Hematopoietic multipotent progenitor cell treated with erythropoietin and hydrocortisone succinate and interleukin-3 and kit ligand, for 15 days (in vitro differentiated cells): ENCODE data around the gene NXPH3.
"Not testable (repeated sequence)": the region's sequence is repeated elsewhere in the genome, so short reads cannot be mapped to it uniquely, and the experiment has no call there.

Experiments used
- DNase-seq: peaks from one replicate; pipeline ENCODE4 v3.0.0-alpha.2; 2015; ENCODE audit warnings: low spot score

Gene NXPH3

GRCh38 chr17:49575679-49576087 lies at the start of gene NXPH3:
Gene NXPH3 (plus strand): TSS chr17:49575871. CDS start chr17:49576220, 349 bp downstream.
- DNase-seq = peak; percentile 58

DNA sequence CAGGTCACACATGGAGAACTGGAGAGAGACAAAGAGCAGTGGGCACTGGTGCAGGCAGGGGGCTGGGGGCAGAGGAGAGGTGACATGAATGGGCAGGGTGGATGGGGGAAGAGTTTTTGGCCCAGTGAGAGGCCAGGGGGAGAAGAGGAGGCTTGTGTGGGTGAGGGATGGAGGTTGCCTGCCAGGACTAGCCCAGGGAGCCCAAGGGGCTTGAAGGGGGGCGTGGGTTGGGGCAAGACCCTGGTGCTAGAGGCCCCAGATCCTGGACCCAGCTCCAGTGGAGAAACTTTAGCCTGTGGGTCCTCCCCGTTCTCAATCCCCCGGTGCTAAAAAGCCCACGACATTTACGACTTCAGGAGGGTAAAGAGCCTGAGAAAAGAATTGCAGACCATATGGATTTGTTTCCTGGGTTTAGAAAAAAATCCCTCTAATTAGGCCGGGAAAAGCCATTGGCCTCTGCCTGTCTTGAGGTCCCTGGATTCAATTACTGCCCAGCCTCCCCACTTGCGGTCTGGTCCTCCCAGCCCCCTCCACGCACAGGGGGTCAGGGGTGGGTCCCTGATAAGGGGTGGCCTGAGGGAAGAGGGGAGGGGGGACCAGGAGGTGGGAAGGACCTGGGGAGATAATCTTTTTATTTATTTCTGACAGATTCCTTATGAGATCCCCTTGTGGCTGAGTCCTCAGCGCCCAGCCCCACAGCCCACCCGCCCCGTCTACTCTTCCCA lies 47.6 kb upstream of the NXPH3 start:
- no peak for DNase-seq

DNA sequence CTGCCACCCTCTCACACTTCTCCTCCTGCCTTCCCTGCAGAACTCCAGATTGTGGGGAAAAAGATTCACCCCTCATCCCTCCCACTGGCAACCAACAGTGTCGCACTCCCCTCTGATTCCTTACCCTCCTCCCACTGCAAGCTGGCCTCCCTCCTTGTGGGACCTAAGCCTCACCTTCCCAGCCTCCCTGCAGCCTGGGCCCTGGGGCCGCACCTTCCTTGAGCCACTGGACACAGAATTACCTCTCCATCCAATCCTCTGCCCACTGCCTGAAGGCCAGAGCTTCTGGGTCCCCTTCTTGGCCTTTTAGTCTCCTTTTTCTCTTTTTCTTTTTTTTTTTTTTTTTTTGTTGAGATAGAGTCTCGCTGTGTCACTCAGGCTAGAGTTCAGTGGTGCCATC lies 46.7 kb upstream of the NXPH3 start:
- no peak for DNase-seq

DNA sequence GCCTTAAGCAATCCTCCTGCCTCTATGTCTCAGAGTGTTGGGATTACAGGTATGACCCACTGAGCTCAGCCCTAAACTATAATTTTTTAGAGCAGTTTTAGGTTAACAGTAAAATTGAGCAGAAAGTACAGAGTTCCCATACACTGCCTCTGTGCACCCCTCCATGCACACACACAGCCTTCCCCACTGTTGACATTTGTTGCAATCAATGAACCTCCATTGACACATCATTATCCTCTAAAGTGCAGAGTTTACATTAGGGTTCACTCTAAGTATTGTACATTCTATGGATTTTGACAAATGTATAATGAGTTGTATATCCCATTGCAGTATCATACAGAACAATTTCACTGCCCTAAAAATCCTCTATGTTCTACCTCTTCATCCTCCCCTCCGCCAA lies 45.6 kb upstream of the NXPH3 start:
- no peak for DNase-seq

DNA sequence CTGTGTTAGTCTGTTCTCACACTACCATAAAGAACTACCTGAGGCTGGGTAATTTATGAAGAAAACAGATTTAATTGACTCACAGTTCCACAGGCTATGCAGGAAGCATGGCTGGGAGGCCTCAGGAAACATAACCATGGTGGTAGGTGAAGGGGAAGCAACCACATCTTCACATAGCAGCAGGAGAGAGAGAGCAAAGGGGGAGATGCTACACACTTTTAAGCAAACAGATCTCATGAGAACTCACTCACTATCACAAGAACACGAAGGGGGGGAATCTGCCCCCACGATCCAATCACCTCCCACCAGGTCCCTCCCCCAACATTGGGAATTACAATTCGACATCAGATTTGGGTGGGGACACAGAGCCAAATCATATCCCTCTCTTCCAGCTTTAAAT lies 31.8 kb upstream of the NXPH3 start:
- no peak for DNase-seq

- no peak for DNase-seq
Measured at GRCh38 chr17:49545007-49545660, 30.5 kb upstream of the NXPH3 start.

GRCh38 chr17:49545806-49546545 lies 29.7 kb upstream of the NXPH3 start:
- DNase-seq = no peak

DNA sequence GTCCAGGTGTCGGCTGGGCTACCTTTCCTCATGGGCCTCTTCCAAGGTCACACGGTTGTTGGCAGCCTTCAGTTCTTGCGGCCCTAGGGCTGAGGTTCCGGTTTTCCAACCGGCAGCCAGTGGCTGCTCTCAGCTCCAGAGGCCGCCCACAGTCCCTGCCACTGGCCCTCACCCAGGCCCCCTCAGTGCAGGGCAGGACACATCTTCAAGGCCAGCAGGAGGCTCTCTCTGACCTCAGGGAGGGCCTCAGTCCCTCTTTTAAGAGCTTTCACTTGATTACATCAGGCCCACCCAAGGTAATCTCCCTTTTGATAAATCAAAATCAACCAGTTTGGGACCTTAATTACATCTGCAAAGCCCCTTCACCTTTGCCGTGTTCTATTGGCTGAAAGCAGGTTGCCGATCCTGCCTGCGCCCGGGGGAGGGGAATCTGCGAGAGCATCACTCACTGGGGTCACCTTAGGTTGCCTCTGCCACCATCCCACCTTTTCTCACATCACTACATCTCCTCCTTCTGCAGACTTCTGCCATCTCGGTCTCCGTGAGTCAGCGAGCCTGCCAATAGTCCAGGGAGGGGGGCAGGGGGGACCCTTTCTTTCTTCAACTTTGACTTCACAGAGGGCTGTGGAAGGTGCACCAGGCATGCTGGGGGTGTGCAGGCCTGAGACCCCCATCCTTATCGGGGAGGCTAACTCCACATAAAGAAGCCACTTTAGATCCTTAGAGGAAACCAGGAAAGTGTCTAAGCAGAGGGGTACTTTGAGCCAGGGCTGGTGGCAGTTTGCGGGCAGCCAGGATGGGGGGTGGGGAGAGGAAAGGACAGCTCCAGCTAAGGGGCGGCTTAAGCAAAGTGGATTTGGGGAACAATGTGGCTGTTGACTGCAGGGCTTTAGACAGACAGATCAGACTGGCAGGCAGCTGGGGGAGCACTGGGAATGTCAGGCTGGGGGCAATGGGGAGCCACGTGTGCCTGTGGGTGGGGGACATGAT lies 28.8 kb upstream of the NXPH3 start:
- no peak for DNase-seq

GRCh38 chr17:49547566-49547965 lies 28.1 kb upstream of the NXPH3 start:
- DNase-seq = no peak

- DNase-seq = no peak
Measured at GRCh38 chr17:49548051-49548505, 27.6 kb upstream of the NXPH3 start.

GRCh38 chr17:49548506-49549310 lies 27.0 kb upstream of the NXPH3 start:
- no peak for DNase-seq

GRCh38 chr17:49549311-49549605 lies 26.4 kb upstream of the NXPH3 start:
- DNase-seq = no peak

DNA sequence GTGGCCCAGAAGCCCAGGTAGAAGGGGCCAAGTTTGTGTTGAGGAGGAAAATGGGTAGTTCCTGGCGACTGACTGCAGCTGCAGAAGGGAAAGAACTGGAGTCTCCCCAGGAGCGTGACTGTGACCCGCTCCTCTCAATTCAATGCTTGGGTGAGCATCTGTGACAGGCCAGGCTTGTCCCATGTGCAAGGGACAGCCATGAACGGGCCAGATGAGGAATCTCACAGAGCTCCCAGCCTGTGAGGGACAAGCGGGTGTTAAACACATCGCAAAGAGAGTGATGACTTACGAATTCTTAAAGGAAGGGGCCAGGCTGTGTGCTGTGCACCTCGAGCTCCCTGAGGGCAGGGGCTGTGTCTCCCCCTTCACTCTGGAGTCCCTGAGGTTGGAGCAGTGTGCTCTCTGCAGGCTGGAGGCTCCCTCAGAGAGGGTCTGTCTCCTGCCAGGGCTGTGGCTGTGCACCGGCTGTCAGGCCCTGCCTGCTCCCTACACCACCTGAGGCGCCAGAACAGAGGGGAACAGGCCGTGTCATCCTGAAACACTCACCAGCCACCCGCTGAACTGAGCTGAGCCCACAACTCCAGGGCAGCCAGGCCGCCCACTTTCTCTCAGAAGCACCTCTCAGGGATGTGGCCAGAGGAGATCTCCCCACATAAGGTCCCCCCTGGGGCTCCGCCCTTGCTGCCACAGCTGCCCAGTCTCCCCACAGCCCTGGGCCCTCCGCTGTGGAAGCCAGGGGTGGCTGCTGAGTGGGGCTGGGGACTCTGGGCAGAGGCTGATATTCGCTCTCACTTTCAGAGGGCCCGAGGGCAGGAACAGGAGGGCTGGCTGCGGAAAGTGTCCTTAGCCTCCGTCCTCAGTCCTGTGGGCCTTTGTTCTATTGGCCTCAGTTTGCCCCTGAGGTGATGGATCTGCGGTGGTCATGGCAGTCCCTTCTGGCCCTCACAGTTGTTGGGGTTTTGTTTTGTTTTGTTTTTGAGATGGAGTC lies 25.7 kb upstream of the NXPH3 start:
- DNase-seq = no peak

DNA sequence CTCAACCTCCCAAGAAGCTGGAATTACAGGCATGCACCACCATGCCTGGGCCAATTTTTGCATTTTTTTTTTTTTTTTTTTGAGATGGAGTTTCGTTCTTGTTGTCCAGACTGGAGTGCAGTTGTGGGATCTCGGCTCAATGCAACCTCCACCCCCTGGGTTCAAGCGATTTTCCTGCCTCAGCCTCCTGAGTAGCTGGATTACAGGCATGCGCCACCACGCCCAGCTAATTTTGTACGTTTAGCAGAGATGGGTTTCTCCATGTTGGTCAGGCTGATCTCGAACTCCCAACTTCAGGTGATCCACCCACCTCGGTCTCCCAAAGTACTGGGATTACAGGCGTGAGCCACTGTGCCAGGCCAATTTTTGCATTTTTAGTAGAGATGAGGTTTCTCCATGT lies 24.9 kb upstream of the NXPH3 start:
- DNase-seq = not testable (repeated sequence)

- DNase-seq = no peak
Measured at GRCh38 chr17:49551221-49552069, 24.2 kb upstream of the NXPH3 start.

DNA sequence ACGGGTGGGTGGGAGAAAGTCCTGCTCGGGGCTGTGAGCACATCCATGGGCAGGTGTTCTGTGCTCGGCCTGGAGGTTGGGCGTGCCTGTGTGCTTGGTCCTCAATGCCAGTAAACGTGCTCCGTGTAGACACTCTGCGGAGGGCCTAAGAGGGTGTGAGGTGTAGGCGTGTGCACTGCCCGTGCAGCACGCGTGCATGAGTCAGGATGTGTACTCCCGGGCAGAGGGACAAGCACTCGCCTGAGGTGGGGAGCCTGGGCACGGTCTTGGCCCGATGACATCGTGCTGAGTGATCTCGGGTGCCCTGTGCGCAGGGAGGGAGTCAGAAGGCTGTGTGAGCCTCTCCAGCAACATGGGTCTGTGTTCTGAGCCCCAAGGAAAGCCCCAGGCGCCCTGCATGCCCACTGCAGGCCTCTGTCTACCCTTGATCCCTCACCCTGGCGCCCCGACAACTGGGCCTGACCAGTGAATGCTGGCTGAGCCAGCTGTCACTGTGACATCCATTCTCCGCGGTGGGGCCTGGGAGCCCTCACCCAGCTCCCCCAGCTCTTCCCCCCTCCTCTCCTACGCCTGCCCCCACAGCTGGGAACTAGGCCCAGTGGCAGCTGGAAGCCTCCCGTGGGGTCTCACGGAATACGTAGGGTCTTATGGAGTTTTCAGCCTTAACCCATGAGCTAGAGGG lies 23.5 kb upstream of the NXPH3 start:
- no peak for DNase-seq

DNA sequence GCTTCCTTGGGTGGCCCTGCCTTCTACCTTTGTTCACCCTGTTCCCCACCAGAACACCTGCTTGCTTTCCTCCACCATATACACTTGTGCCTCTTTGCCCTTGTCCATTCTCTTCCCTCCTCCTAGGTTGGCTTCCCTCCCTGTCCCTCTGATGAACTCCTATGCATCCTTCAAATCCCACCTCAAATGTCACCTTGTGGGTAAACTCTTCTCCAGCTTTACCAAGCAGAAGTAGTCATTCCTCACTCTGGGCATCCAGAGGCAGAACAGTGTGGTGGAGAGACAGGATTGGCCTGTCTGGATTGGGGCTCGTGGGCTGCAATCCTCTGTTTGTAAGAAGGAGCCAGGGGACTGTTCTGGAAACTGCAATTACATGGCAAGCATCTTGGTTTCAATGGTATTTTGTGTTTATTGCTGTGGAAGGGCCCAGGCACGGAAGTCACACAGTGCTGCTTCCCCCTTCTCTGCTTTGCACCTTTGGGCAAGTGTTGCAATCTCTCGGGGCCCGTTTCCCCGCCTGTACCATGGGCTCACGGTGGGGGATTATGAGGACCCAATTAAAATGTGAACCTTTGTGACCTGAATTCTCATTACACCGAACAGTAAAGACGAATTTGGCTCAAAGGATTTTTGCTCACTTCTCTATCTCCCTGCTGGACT lies 21.9 kb upstream of the NXPH3 start:
- no peak for DNase-seq
